ENCODE results near the gene TXNL4A. TPM values are rescaled to one million over a fixed set of nuclear protein-coding genes. Genes with fewer than 3 reads are reported as not detected.

The TXNL4A gene
- total RNA-seq, 1 donor from 2014 or later = 77.1 TPM

DNA sequence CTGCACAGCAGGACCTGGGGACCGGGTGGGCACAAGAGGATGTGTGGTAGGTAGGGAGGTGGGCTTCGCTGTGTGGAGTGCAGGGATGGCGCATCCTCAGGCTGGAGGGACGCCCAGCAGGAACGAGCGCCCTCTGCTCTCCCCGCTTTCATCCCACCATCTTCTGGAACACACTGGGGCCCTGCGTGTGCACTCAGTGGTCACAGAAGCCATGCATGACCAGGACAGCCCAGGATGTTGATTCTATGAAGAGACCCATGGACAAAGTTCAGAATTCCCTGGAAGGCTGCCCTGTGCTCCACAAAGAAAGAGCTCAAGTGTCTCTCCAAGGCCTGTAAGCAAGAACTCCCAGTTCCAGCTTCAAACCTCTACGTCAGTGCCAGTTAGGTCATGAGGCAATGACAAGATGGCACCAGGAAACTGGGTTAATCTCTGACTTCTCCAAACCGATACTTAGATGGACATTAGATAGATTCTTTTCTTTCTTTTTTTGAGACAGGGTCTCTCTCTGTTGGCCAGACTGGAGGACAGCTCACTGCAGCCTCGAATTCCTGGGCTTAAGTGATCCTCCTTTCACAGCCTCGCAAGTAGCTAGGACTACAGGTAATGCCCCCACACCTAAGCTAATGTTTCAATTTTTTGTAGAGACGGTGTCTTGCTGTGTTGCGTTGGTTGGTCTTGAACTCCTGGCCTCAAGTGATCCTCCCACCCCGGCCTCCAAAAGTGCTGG, 40.3 kb downstream of the TXNL4A start:
- no peak for ATAC-seq

- ATAC-seq = peak; percentile 20
Observed at GRCh38 chr18:79947054-79947755, 41.2 kb downstream of the TXNL4A start.

DNA sequence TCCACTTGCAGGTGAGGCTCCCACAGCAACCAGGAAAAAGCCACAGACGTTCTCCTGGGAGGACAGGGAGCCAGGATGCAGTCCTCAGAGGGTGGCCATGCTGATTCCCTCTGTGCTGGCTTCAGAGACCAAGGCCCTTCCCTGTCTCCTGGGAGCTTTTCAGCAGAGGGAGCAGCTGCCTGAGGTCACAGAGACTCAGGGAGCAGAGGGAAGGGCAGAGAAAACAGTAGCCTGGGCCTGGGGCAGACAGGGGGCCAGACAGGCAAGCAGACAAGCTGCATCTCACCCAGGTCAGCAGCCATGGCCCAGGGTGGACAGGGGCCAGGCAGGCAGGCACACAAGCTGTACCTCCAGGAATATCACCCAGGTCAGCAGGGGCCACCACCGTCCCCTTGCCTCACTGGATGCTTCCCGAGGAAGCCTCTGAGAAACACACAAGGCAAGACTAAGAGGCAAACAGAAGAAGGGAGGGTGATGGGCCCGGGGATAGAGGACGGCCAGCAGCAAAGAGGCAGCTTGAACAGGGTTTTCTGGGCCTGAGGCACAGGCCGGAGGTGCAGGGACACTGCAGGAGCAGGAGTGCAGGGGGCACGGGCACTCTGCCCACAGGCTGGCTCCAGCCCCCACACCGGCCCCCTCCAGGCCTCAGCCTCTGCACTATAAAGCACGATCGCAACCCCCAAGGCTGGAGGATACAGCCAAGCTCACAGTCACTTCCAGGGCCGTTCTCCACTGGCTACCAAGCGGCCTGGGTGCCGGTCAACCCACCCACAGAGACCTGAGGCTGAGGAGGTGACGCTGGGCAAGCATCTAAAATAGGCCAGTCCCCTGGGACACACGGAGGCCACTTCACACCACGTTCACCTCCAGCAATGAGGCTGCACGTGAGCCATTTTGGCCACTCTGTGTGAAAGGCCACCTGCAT, 43.0 kb downstream of the TXNL4A start:
- no peak for ATAC-seq

DNA sequence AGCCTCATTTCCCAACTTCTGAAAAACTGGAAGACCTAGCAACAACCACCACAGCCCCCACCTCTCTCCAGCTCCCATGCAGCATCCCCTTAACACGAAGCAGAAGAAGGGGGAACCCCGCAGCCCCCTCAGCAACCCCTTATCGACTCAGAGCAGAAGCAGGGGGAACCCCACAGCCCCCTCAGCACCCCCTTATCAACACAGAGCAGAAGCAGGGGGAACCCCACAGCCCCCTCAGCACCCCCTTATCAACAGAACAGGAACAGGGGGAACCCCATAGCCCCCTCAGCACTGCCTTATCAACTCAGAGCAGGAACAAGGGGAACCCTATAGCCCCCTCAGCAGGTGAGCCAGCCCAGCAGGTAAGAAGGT, 43.6 kb downstream of the TXNL4A start:
- no peak for ATAC-seq

DNA sequence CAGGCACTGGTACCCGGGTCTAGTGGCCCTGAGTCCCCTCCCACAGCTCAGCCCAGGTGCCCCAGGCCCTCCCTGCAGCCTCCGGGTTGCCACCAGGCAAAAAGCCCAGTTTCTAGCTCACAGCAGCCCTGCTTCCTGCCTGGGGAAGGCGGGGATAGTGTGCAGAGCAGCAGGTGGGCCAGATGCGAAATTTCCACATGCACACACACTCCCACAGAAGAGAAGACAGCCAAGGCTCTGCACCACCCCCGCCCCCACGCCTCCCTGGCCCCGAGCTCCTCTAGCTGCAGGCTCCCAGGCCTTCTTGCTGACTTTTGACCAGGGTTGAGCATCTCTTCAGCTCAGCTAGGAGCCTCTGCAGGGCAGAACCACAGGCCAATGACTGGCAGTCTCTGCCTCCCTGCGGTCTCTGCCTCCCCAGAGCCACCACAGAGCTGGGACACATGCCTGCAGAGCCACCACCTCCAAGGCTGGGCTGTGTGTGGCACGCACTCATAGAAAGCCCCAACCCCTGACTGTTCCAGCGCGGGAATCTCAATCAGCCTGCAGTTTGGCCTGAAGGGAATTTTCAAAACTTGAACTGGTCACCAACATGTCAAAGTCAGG, 44.1 kb downstream of the TXNL4A start:
- ATAC-seq = no peak

DNA sequence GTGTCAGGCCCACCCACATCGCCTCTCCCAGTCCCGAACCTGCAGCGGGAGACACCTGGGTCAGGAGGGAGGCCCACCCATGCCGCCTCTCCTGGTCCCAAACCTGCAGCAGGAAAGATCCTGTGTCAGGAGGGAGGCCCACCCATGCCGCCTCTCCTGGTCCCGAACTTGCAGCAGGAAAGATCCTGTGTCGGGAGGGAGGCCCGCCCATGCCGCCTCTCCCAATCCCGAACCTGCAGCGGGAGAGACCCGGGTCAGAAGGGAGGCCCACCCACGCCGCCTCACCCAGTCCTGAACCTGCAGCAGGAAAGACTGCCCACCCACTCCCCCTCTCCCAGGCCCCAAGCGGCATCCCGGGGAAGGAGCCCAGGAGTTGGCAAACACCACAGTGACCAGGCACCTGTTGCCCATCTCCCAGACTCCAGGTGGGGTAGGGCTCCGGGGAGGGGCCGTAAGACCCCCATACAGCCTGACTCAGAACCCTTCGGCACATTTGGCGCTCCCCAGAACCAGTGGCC, 44.7 kb downstream of the TXNL4A start:
- no peak for ATAC-seq

DNA sequence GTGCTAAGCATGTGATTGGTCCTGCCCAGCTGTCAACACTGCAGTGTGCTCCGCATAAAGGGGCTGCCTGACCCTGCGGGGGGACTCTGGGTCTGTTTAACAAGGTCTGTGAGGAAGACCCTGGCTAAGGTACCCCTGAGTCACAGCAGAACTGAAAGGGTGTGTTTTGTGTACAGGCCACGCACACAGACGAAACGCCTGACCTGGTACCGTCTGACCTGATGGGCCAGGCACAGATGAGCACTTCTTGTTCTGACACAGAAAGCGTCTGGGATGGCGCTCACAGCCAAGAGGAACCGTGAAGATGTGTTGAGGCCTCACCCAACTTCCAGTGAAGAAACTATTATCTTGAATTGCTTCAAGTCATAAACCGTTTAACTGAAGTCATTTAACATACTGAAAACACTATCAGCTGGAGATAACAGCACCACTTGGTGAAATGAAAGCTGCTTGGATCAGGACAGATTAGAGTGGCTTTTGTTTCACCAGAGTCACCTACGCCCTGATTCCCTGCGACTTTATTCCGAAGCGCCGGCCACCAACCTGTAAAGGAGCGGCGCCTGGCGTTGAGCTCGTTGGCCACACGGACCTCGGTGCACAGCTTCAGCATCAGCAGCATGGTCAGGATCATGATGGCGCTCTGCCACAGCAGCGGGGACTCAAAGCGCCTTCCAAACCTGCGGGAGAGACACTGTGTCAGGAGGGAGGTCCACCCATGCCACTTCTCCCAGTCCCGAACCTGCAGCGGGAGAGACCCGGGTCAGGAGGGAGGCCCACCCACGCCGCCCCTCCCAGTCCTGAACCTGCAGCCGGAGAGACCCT, 45.4 kb downstream of the TXNL4A start:
- ATAC-seq = peak; percentile 14

DNA sequence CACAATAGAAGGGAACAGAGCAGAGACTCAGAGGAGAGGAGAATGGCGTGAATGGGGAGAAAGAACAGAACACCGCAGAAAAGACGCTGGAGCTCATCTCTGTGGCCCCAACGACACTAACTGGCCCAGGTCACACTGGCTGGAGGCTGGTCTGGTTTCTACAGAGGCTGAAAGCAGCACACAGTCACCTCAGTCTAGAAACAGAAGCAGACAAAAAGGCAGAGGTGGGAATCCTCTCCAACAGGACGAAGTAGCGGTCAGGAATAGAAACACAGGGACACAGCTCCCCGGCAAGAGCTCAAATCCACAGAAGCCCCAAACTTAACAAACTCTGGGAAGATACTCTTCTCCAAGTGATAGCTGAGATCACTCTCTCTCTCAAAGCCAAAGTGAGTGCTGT, 46.2 kb downstream of the TXNL4A start:
- no peak for ATAC-seq

GRCh38 chr18:79941473-79942119, 46.8 kb downstream of the TXNL4A start:
- ATAC-seq = no peak

GRCh38 chr18:79940814-79941472, 47.4 kb downstream of the TXNL4A start:
- no peak for ATAC-seq

DNA sequence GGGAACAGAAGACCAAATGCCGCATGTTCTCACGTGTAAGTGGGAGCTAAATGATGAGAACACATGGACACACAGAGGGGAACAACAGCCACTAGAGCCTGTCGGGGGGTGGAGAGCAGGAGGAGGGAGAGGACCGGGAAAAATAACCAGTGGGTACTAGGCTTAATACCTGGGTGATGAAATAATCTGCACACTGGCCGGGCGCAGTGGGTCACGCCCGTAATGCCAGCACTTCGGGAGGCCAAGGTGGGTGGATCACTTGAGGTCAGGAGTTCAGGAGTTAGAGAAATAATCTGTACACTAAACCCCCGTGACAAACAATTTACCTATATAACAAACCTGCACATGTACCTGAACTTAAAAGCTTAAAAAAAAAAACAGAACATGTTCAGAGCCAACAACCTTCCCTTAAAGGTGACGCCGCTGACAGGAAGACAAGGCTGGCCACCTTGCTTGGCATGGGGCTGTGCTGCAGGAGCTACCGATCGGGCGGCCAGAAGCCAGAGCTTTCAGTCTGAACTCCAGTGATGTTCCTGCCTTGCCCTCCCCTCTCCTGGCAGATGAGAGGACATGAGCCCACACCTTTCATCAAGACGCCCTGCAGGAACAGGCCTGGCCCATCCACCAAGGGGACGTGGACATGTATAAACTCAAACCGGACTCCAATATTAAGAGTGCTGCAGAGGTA, 48.1 kb downstream of the TXNL4A start:
- peak; percentile 47 for ATAC-seq

DNA sequence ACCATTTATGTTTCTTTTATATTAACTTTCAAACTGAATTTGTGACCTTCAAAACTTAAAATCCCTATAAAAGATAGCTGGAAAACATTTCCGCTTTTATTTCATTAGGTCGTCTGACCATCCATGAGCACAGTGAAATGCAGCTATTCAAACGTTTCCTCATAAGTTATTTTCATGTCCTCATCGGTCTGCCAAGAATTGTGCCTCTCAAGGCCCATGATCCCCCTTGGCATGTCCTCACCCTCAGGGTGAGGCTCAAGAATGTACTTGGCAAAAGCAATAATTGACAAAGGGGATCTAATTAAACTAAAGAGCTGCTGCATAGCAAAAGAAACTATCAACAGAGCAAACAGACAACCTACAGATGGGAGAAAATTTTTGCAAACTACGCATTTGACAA, 49.3 kb downstream of the TXNL4A start:
- no peak for ATAC-seq

GRCh38 chr18:79938196-79938595, 50.2 kb downstream of the TXNL4A start:
- no peak for ATAC-seq

DNA sequence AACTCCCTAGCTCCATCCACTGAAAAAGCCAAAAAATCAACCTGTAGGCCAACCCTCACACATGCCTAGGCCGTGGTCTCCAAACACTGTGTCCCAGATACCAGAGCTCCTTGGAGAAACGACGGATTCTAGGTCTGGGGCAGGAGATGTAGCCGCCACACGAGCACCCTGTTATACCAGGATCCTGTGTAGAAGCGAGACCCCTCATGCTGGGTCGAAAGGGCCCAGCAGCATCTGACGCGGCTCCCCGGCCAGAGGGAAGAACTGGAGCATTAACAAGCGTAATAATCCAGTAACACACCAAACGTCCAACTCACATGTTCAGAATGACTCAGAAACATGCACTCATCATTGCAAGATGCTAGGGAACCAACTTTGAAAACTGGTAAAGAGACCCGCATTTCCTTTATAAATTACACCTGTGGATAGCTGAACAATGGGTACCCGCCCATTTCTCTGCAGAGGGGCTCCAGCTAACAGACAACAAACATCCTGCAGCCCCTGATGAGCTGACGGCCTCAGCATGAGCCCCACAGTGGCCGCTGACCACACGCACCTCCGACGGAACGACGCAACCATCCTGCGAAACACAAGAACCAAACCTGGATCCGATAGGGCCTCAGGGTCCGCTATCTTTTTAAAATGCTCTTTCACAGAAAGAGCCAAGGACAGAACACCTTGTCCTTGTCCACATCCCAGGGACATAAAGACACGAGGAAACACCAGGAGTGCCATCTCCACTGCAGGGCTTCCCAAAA, 51.1 kb downstream of the TXNL4A start:
- ATAC-seq = no peak

DNA sequence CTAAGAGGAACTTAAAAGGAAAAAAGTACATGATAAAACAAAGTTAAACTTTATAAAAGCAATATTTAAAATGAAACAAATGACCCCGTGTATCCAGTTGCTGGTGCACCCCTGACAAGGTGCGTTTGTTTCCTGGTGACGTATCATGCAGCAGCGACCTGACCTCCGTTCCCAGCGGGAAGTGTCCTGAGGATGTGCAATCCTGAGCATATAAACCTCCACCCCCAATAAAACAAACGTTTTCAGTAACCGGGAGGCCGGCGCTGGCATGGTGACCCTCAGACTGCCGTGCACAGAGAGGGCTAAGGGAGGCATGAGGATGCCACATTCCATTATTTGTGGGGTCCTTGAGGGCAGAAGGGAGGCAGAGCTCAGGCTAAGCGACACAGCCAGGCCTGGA, 51.7 kb downstream of the TXNL4A start:
- ATAC-seq = no peak

DNA sequence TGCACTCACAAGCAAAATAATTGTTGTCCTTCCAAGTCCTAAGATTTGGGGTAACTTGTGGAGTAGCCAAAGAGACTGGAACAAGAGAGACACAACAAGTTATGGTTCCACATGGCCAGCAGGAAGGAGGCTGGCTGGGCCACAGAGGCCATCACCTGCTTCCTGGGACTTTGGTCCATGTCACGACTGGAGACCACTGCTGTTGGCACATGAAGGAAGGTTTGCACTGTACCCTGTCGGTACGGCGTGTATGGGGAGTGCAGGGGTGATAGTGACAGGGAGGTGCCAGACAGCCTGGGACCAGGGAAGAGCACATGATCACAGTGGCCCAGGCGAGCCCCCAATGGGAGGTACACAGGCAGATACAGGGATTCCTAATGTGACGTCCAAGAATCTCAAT, 52.4 kb downstream of the TXNL4A start:
- no peak for ATAC-seq

- ATAC-seq = no peak
Observed at GRCh38 chr18:79935499-79935898, 52.9 kb downstream of the TXNL4A start.

DNA sequence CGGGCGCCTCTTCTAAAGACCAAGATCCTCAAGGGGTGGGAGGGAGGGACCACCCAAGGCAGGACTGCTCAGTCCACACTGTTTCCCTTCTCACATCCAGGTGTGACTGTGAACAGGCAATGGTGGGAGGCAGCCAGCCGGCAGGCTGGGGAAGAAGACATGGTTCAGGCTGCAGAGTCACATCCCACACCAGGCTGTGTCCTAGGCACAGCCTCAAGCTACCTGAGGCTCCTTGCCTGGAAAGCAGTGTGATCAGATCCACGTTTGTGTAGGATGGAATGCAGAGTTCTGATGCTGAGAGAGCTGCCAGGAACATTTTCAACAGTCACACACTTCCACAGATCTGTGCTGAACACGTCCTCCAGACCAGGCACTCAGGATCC, 53.3 kb downstream of the TXNL4A start:
- ATAC-seq = no peak
